ENCODE data around the gene GCM1.

DNA sequence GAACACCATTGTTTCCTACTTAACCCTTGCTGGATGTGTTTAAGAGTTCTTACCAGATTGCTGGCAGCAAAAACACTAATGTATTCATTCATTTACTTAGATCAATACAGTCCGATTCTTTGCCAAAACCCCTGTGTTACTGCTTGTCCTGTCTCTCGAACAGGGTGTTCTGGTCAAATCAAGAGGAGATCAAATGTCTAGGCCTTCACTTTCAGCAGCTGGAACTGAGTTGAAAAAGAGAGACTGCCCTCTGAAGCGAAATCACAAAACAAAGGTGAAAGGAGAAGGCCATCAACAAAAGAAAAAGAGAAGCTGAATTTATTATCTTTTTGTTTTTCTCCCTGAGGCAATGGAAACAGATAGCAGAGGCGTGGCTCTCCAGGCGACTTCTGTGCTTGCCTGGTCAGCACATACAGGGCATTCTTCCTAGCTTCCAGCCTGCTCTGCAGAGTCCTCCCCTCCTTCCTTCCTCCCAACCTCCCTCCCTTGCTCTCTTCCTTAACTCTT is 44.1 kb upstream of the GCM1 start:
- TF ChIP-seq, protein P1, sequence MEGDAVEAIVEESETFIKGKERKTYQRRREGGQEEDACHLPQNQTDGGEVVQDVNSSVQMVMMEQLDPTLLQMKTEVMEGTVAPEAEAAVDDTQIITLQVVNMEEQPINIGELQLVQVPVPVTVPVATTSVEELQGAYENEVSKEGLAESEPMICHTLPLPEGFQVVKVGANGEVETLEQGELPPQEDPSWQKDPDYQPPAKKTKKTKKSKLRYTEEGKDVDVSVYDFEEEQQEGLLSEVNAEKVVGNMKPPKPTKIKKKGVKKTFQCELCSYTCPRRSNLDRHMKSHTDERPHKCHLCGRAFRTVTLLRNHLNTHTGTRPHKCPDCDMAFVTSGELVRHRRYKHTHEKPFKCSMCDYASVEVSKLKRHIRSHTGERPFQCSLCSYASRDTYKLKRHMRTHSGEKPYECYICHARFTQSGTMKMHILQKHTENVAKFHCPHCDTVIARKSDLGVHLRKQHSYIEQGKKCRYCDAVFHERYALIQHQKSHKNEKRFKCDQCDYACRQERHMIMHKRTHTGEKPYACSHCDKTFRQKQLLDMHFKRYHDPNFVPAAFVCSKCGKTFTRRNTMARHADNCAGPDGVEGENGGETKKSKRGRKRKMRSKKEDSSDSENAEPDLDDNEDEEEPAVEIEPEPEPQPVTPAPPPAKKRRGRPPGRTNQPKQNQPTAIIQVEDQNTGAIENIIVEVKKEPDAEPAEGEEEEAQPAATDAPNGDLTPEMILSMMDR (tag by site-specific recombination; IDR thresholded peaks at IDR 0.05): no peak
- no peak for TF ChIP-seq ZNF274 (IDR thresholded peaks at IDR 0.05; ENCODE audit: low read length)
- no peak for TF ChIP-seq ZNF274 (tag by site-specific recombination; IDR thresholded peaks at IDR 0.05; ENCODE audit: borderline replicate concordance)
- TF ChIP-seq ZNF639 (tag by site-specific recombination; IDR thresholded peaks at IDR 0.05): no peak
- TF ChIP-seq ZNF596 (tag by site-specific recombination; IDR thresholded peaks at IDR 0.05): no peak
- TF ChIP-seq ZNF433 (tag by site-specific recombination; IDR thresholded peaks at IDR 0.05; ENCODE audit: low read depth): no peak
- no peak for TF ChIP-seq ZFP37 (tag by site-specific recombination; IDR thresholded peaks at IDR 0.05)
- no peak for TF ChIP-seq PRDM10 (tag by site-specific recombination; IDR thresholded peaks at IDR 0.05)
- TF ChIP-seq ZNF571 (tag by site-specific recombination; IDR thresholded peaks at IDR 0.05): no peak
- TF ChIP-seq, protein P2, sequence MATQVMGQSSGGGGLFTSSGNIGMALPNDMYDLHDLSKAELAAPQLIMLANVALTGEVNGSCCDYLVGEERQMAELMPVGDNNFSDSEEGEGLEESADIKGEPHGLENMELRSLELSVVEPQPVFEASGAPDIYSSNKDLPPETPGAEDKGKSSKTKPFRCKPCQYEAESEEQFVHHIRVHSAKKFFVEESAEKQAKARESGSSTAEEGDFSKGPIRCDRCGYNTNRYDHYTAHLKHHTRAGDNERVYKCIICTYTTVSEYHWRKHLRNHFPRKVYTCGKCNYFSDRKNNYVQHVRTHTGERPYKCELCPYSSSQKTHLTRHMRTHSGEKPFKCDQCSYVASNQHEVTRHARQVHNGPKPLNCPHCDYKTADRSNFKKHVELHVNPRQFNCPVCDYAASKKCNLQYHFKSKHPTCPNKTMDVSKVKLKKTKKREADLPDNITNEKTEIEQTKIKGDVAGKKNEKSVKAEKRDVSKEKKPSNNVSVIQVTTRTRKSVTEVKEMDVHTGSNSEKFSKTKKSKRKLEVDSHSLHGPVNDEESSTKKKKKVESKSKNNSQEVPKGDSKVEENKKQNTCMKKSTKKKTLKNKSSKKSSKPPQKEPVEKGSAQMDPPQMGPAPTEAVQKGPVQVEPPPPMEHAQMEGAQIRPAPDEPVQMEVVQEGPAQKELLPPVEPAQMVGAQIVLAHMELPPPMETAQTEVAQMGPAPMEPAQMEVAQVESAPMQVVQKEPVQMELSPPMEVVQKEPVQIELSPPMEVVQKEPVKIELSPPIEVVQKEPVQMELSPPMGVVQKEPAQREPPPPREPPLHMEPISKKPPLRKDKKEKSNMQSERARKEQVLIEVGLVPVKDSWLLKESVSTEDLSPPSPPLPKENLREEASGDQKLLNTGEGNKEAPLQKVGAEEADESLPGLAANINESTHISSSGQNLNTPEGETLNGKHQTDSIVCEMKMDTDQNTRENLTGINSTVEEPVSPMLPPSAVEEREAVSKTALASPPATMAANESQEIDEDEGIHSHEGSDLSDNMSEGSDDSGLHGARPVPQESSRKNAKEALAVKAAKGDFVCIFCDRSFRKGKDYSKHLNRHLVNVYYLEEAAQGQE (tag by site-specific recombination; IDR thresholded peaks at IDR 0.05): no peak
- no peak for TF ChIP-seq KLF8 (tag by site-specific recombination; IDR thresholded peaks at IDR 0.05)
- no peak for TF ChIP-seq TRIM28 (IDR thresholded peaks at IDR 0.05; ENCODE audit: borderline replicate concordance, low read length)
- no peak for TF ChIP-seq ZBTB7A (tag by site-specific recombination; IDR thresholded peaks at IDR 0.05; ENCODE audit: low read depth)
- TF ChIP-seq ZNF354C (tag by site-specific recombination; IDR thresholded peaks at IDR 0.05; ENCODE audit: borderline replicate concordance, low read depth): no peak

All from HEK293 (cell line).